HepG2 (cell line): ENCODE results near the gene SEMA6D. TPM values are rescaled to one million over a fixed set of nuclear protein-coding genes. Genes with fewer than 3 reads are reported as not detected.

Experiments
- ATAC-seq: fragments of 200-7000 bp; cut with Tn5 transposase; 3 replicates; pipeline ENCODE4 v1.9.1; 2020; ENCODE audit warnings: mild to moderate bottlenecking, moderate library complexity
- BruUV-seq: library from RNA; stranded (reverse); fragments of 400-500 nt; replicated peaks from 2 replicates; lab custom pipeline; 2021; lab: Mats Ljungman, UMichigan
- CTCF ChIA-PET: fragments of 300-600 bp; formaldehyde crosslinking; extraction: SDS; loops from one replicate; lab custom pipeline; 2021; ENCODE audit warnings: low total read pairs, inconsistent platforms, low intra/inter-chr PET ratio; lab: Yijun Ruan, JAX
- POLR2A ChIA-PET: fragments of 350-600 bp; sonication (Branson Sonifier 250); formaldehyde crosslinking; loops from one replicate; lab custom pipeline; 2020; ENCODE audit warnings: antibody characterized with exemption, inconsistent platforms; lab: Yijun Ruan, JAX
- DNase-seq: peaks from one replicate; pipeline ENCODE4 v3.0.0-alpha.2; 2015; ENCODE audit warnings: low spot score
- FAIRE-seq: peaks from 3 replicates; lab custom pipeline; 2011; peaks lifted over from hg19 to GRCh38; lab: Jason Lieb, UNC
- H2AFZ ChIP-seq: one replicate; pipeline ENCODE4 v1.6.1; 2011; ENCODE audit warnings: low read length, inconsistent platforms
- H3K27ac ChIP-seq: fragments of 300-600 bp; 3 replicates; pipeline ENCODE4 v1.8.0; 2011; ENCODE audit warnings: mixed run types, mild to moderate bottlenecking, mixed read lengths, low read length, inconsistent platforms; ENCODE audit not compliant: insufficient read depth; ENCODE audit errors: extremely low read length
- H3K27me3 ChIP-seq, 2 experiments: fragments of 200-600 bp in 1 of 2; 2 replicates in 1 of 2; 3 replicates in 1 of 2; pipeline versions ENCODE4 v1.6.0 to v1.8.0; 2011; ENCODE audit warnings: low read length in 2 of 2, mild to moderate bottlenecking in 2 of 2, moderate library complexity in 2 of 2, inconsistent platforms in 1 of 2; ENCODE audit not compliant: insufficient read depth in 2 of 2, control insufficient read depth in 1 of 2
- H3K36me3 ChIP-seq, 2 experiments: fragments of 200-600 bp in 1 of 2; replicated peaks in 1 of 2; 2 replicates in 1 of 2; 3 replicates in 1 of 2; pipeline versions ENCODE4 v1.5.1 to v1.8.0; 2011; ENCODE audit warnings: low read length in 2 of 2, inconsistent platforms in 1 of 2; ENCODE audit not compliant: insufficient read depth in 2 of 2, control insufficient read depth in 1 of 2
- H3K4me1 ChIP-seq: 2 replicates; pipeline ENCODE4 v1.5.1; 2012; ENCODE audit warnings: low read length, inconsistent platforms; ENCODE audit not compliant: insufficient read depth
- H3K4me2 ChIP-seq: 2 replicates; pipeline ENCODE4 v1.6.0; 2011; ENCODE audit warnings: low read depth, low read length, inconsistent platforms
- H3K4me3 ChIP-seq, 3 experiments: fragments of 200-600 bp in 1 of 3; sonication (generic), shearing (Covaris generic) in 1 of 3; replicated peaks in 1 of 3; 2 replicates each; pipeline ENCODE4 v1.5.1; 2011 to 2016; ENCODE audit warnings: low read length in 3 of 3, inconsistent platforms in 2 of 3, low read depth in 2 of 3, mild to moderate bottlenecking in 2 of 3, control low read depth in 1 of 3, mixed read lengths in 1 of 3; ENCODE audit not compliant: insufficient read depth in 1 of 3
- H3K79me2 ChIP-seq: one replicate; pipeline ENCODE4 v1.6.1; 2011; ENCODE audit warnings: low read length, inconsistent platforms; ENCODE audit not compliant: insufficient read depth
- H3K9ac ChIP-seq: 2 replicates; pipeline ENCODE4 v1.6.0; 2011; ENCODE audit warnings: mild to moderate bottlenecking, low read depth, low read length, inconsistent platforms; ENCODE audit not compliant: insufficient read depth
- H3K9me3 ChIP-seq: 2 replicates; pipeline ENCODE4 v1.5.1; 2012; ENCODE audit warnings: mild to moderate bottlenecking, low read length
- H4K20me1 ChIP-seq: 2 replicates; pipeline ENCODE4 v1.6.0; 2011; ENCODE audit warnings: inconsistent platforms, mild to moderate bottlenecking, low read length, moderate library complexity; ENCODE audit not compliant: insufficient read depth
- AFF4 ChIP-seq: sonication (generic); formaldehyde crosslinking; IDR thresholded peaks from 2 replicates; pipeline ENCODE4 v1.4.0; 2020; ENCODE audit warnings: missing genetic modification reagents
- NFE2 ChIP-seq: sonication (generic); formaldehyde crosslinking; IDR thresholded peaks from 2 replicates; pipeline ENCODE4 v1.4.0; 2020; ENCODE audit warnings: missing genetic modification reagents
- ZBTB14 ChIP-seq: sonication (generic); formaldehyde crosslinking; IDR thresholded peaks from 2 replicates; pipeline ENCODE4 v1.4.0; 2020; ENCODE audit warnings: missing genetic modification reagents
- ZBTB40 ChIP-seq, 2 experiments: fragments of 450-650 bp in 1 of 2; sonication (generic) in 1 of 2; formaldehyde crosslinking in 1 of 2; IDR thresholded peaks; 2 replicates each; pipeline versions ENCODE4 v1.6.1 to v1.8.0; 2016 to 2022; ENCODE audit warnings: antibody characterized with exemption in 1 of 2, mild to moderate bottlenecking in 1 of 2, missing genetic modification reagents in 1 of 2
- ZNF160 ChIP-seq: sonication (generic); formaldehyde crosslinking; IDR thresholded peaks from 2 replicates; pipeline ENCODE4 v1.8.0; 2022; ENCODE audit warnings: mild to moderate bottlenecking, inconsistent platforms, missing genetic modification reagents
- WGBS: methylation state at CpG from one replicate; pipeline ENCODE4 v1.1.6; 2017; ENCODE audit warnings: low lambda C conversion rate; 5-methylcytosine and 5-hydroxymethylcytosine counted together
- in situ Hi-C: cut with HindIII; loops from 2 replicates; pipeline ENCODE4 v1.10.0; 2017; ENCODE audit warnings: low pct_unique_long_range_greater_than_20kb; ENCODE audit not compliant: extremely low pct_ligation_motif_present
- intact Hi-C: fragments of 100-400 bp; cut with micrococcal nuclease; formaldehyde crosslinking; loops from one replicate; pipeline ENCODE4 v1.10.0; 2022; ENCODE audit not compliant: unreplicated experiment
- polyA plus RNA-seq, 8 experiments: library from polyadenylated mRNA; depleted of rRNA in 3 of 8; stranded (reverse) in 7 of 8; unstranded in 1 of 8; fragments of >200 nt; fragmentation: Illumina TruSeq in 4 of 8; extraction: Trizol in 4 of 8; gene quantifications; 2 replicates each; pipeline versions ENCODE4 v1.2.1 to v1.2.3, GENCODE V29; 2011 to 2016; ENCODE audit warnings: low read depth in 4 of 8, missing spikeins in 1 of 8, mixed read lengths in 1 of 8; ENCODE audit not compliant: insufficient read depth in 1 of 8
- total RNA-seq, 5 experiments: library from RNA; depleted of rRNA; stranded (reverse); fragments of >200 nt; fragmentation: Illumina TruSeq; extraction: Trizol; gene quantifications; 2 replicates each; pipeline ENCODE4 v1.2.3, GENCODE V29; 2016; ENCODE audit warnings: low read depth in 1 of 5

SEMA6D gene
- total and polyA plus RNA-seq, 2 of the 13 experiments (the other 11 are each of a cell fraction or from before 2014, with no cell fraction given) = not detected

- Histone ChIP-seq H3K4me3 (no peak overlapping the region), H3K9me3 (no peaks in the 10 kb centered on the region), H3K4me2 (no peak overlapping the region), H3K4me1 (no peaks in the 10 kb centered on the region), H4K20me1 (no peaks in the 10 kb centered on the region), H3K9ac (no peak overlapping the region), H3K79me2 (no peaks in the 10 kb centered on the region), H2AFZ (no peak overlapping the region), H3K27me3 (no peaks in the 10 kb centered on the region; a peak in 2 of 5 replicates), H3K27ac (no peak overlapping the region), H3K36me3 (no peaks in the 10 kb centered on the region)
- intact Hi-C loops (no loop called here), in situ Hi-C loops (no loop called here)
- DNase-seq (no peak), ATAC-seq (no peak), FAIRE-seq (no peak)
- WGBS = 8% methylated on average over 6 of the region's 6 CpGs
- no TSS peak for BruUV-seq
- TF ChIP-seq ZNF160 (CRISPR knock-in tag) = no peak
- TF ChIP-seq NFE2 (CRISPR knock-in tag) = no peak
- no peak for TF ChIP-seq ZBTB40 (IDR thresholded peaks at IDR 0.05)
- no peak for TF ChIP-seq ZBTB40 (CRISPR knock-in tag; IDR thresholded peaks at IDR 0.05)
- TF ChIP-seq AFF4 = no peak
- no peak for TF ChIP-seq ZBTB14 (CRISPR knock-in tag)
- POLR2A ChIA-PET = no interaction called here
- CTCF ChIA-PET = no interaction called here
These were observed 11.1 kb downstream of the SEMA6D start for GRCh38 chr15:47728426-47728825.
